KMS-11 (cell line): ENCODE results near the gene ZNF526.
A peak's percentile ranks its signal among the peaks of the same experiment; 100 is the strongest.
"Not testable (repeated sequence)": the region's sequence is repeated elsewhere in the genome, so short reads cannot be mapped to it uniquely, and the experiment has no call there.

Experiments
- H2AFZ ChIP-seq: fragments of 200-600 bp; sonication (generic); 2 replicates; pipeline ENCODE4 v1.6.1; 2016; ENCODE audit warnings: antibody characterized with exemption, mixed run types, low read depth
- H3K27ac ChIP-seq: fragments of 200-600 bp; sonication (generic); 2 replicates; pipeline ENCODE4 v1.6.1; 2016; ENCODE audit warnings: mild to moderate bottlenecking, mixed run types
- H3K27me3 ChIP-seq: fragments of 200-600 bp; sonication (generic); 2 replicates; pipeline ENCODE4 v1.6.1; 2017; ENCODE audit warnings: mild to moderate bottlenecking, low read depth, mixed run types, moderate library complexity; ENCODE audit not compliant: insufficient read depth
- H3K36me3 ChIP-seq: fragments of 200-600 bp; sonication (generic); 2 replicates; pipeline ENCODE4 v1.6.1; 2017; ENCODE audit warnings: mild to moderate bottlenecking, mixed run types; ENCODE audit not compliant: insufficient read depth
- H3K4me1 ChIP-seq: fragments of 200-600 bp; sonication (generic); 2 replicates; pipeline ENCODE4 v1.6.1; 2016; ENCODE audit warnings: mild to moderate bottlenecking, low read depth, mixed run types; ENCODE audit not compliant: poor library complexity, severe bottlenecking
- H3K4me2 ChIP-seq: fragments of 200-600 bp; sonication (generic); 2 replicates; pipeline ENCODE4 v1.7.0; 2016; ENCODE audit warnings: mild to moderate bottlenecking, mixed run types
- H3K4me3 ChIP-seq: fragments of 200-600 bp; sonication (generic); IDR thresholded peaks from 2 replicates; pipeline ENCODE4 v1.6.1; 2017; ENCODE audit warnings: low read depth, low read length, mixed read lengths; ENCODE audit not compliant: insufficient read depth
- H3K79me2 ChIP-seq: fragments of 200-600 bp; sonication (generic); 2 replicates; pipeline ENCODE4 v1.6.1; 2016; ENCODE audit warnings: low read depth, mixed run types; ENCODE audit not compliant: insufficient read depth
- H3K9ac ChIP-seq: fragments of 200-600 bp; sonication (generic); 2 replicates; pipeline ENCODE4 v1.6.1; 2016; ENCODE audit warnings: mild to moderate bottlenecking, mixed run types
- H4K20me1 ChIP-seq: fragments of 200-600 bp; sonication (generic); 2 replicates; pipeline ENCODE4 v1.6.1; 2016; ENCODE audit warnings: mild to moderate bottlenecking, mixed run types; ENCODE audit not compliant: insufficient read depth
- CTCF ChIP-seq: fragments of 200-600 bp; sonication (generic); conservative IDR thresholded peaks from 2 replicates; pipeline ENCODE4 v1.6.1; 2017; ENCODE audit warnings: low read depth, mild to moderate bottlenecking, antibody characterized with exemption, low read length, moderate library complexity, mixed read lengths

Gene ZNF526

GRCh38 chr19:42254850-42255765 lies 35.0 kb downstream of the ZNF526 start, which contains the start of gene ERF:
ERF (minus strand) TSS chr19:42255128; CDS start chr19:42254999, 129 bp downstream.
- Histone ChIP-seq H3K27me3 (peaks cover 10% of the 10 kb centered on the region; the same call in 1 of the 2 replicates), H3K9ac (peak within 1 kb of the TSS; percentile 89), H3K36me3 (no peaks in the 10 kb centered on the region), H4K20me1 (no peaks in the 10 kb centered on the region), H3K4me3 (peak within 1 kb of the TSS; percentile 21), H3K4me2 (peak within 1 kb of the TSS; percentile 86), H3K27ac (peak within 1 kb of the TSS; percentile 77), H3K4me1 (peaks cover 8% of the 10 kb centered on the region), H3K79me2 (peaks cover 23% of the 10 kb centered on the region; the same call in 1 of the 2 replicates), H2AFZ (peak within 1 kb of the TSS; percentile 69)
- no peak for TF ChIP-seq CTCF

- Histone ChIP-seq H3K27me3 (peaks cover 10% of the 10 kb centered on the region; the same call in 1 of the 2 replicates), H4K20me1 (no peaks in the 10 kb centered on the region), H3K9ac (peak overlapping the region; percentile 14; the same call in 1 of the 2 replicates), H3K79me2 (peaks cover 13% of the 10 kb centered on the region; the same call in 1 of the 2 replicates), H2AFZ (peak overlapping the region; percentile 69), H3K4me1 (peaks cover 8% of the 10 kb centered on the region), H3K4me2 (peak overlapping the region; percentile 86), H3K36me3 (no peaks in the 10 kb centered on the region), H3K27ac (no peak overlapping the region), H3K4me3 (no peak overlapping the region)
- no peak for TF ChIP-seq CTCF
Observed at GRCh38 chr19:42255766-42256745, 35.9 kb downstream of the ZNF526 start.

- H3K4me1 ChIP-seq, H4K20me1 ChIP-seq, H3K27ac ChIP-seq, H3K9ac ChIP-seq, H3K36me3 ChIP-seq, H3K27me3 ChIP-seq, H2AFZ ChIP-seq, H3K4me3 ChIP-seq, H3K4me2 ChIP-seq, H3K79me2 ChIP-seq: not testable (repeated sequence)
Observed at GRCh38 chr19:42257842-42258241, 37.7 kb downstream of the ZNF526 start.

- TF ChIP-seq CTCF: no peak
- Histone ChIP-seq H3K27ac (no peak overlapping the region), H3K4me3 (no peak overlapping the region), H3K27me3 (peaks cover 3% of the 10 kb centered on the region; the same call in 1 of the 2 replicates), H3K4me1 (no peaks in the 10 kb centered on the region), H2AFZ (no peak overlapping the region), H3K36me3 (no peaks in the 10 kb centered on the region), H3K4me2 (no peak overlapping the region), H3K9ac (no peak overlapping the region), H4K20me1 (no peaks in the 10 kb centered on the region), H3K79me2 (no peaks in the 10 kb centered on the region)
Observed at GRCh38 chr19:42261763-42262162, 41.7 kb downstream of the ZNF526 start.

GRCh38 chr19:42266105-42266504 lies 46.0 kb downstream of the ZNF526 start:
- H3K27ac ChIP-seq, H3K9ac ChIP-seq, H4K20me1 ChIP-seq, H3K36me3 ChIP-seq, H3K4me2 ChIP-seq, H3K27me3 ChIP-seq, H3K4me3 ChIP-seq, H3K4me1 ChIP-seq, H2AFZ ChIP-seq: not testable (repeated sequence)
- peaks cover 15% of the 10 kb centered on the region; the same call in 1 of the 2 replicates for H3K79me2 ChIP-seq

- H3K4me3 ChIP-seq: peak overlapping the region; percentile 49
- H3K27ac ChIP-seq, H3K36me3 ChIP-seq, H3K9ac ChIP-seq, H3K27me3 ChIP-seq, H4K20me1 ChIP-seq: not testable (repeated sequence)
- H3K4me1 ChIP-seq: peaks cover 15% of the 10 kb centered on the region
- peak overlapping the region; percentile 82 for H2AFZ ChIP-seq
- H3K79me2 ChIP-seq: peaks cover 22% of the 10 kb centered on the region; the same call in 1 of the 2 replicates
- peak overlapping the region; percentile 79 for H3K4me2 ChIP-seq
Observed at GRCh38 chr19:42266928-42267603, 47.0 kb downstream of the ZNF526 start.
